Measurements from ENCODE around the gene ALDH3B1.

Gene ALDH3B1

DNA sequence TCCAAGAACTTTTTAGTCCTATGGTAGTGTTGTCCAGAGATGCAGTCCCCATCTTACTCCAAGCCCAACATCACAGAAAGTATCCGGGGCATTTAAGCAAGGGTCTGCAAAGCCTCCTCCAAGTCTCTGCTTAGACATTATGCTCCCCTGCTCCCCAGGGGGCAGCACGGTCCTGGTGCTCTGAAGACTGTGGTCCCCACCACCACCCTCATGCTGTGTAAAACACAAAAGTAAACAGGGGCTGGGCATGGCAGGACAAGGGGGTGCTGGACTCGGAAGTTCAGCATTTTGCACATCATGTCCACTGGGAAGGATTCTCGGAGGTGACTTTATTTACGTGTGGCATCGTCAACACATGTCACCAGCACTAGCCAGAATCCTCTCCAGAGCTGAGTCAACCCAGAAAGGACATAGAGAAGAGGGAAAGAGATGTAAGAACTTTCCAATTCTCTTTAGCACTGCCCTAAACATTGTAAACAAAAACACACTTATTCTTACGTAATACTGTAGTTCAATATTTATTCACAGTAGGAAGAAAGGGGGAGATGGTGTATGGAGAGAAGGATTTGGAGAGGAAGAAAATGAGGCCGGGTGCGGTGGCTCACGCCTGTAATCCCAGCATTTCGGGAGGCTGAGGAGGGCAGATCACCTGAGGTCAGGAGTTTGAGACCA lies 66.4 kb downstream of the ALDH3B1 start:
- no peak for DNase-seq

DNA sequence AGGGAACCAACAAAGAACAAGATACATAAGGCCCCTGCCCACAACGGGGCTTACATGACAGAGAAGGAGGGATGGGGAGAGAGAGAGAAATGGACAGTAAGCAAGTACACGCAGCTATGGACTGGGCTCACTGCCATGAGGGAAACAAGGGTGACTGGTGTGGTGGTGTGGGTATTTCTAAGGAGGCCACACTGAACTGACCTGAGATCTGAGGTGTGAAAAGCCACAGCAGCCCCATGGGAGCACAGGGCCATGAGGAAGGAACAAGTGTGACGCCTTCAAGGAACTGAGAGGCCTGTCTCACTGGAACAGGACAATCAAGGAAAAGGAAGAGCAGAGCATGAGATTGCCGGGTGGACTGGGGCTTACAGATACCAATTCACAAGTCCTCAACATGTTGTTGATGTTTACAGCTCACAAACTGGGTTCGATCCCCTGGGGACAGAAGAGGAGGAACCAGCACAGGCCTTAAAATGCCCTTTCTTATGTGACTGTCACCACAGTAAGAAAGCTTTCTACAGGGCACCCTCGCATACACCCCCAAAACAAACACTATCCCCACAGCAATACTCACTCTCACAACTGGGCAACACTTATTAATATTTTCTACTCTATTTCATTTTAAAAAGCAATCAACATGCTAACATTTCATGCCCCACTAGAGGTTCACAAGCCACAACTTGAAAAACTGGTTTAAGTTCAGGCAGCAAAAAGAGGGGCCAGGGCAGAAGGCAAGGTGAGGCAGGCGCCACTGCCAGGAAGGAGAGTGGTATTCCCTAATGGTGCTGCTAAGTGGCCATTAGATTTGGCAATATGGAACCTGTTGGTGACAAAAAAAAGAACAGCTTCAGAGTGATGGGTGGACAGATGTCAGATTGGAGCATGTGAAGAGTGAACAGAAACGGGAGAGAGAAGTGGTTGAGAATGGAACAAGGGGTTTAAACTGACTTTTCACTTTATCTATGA lies 67.8 kb downstream of the ALDH3B1 start:
- DNase-seq, result no peak
